ENCODE data around the gene GNB1L.

Gene GNB1L

DNA sequence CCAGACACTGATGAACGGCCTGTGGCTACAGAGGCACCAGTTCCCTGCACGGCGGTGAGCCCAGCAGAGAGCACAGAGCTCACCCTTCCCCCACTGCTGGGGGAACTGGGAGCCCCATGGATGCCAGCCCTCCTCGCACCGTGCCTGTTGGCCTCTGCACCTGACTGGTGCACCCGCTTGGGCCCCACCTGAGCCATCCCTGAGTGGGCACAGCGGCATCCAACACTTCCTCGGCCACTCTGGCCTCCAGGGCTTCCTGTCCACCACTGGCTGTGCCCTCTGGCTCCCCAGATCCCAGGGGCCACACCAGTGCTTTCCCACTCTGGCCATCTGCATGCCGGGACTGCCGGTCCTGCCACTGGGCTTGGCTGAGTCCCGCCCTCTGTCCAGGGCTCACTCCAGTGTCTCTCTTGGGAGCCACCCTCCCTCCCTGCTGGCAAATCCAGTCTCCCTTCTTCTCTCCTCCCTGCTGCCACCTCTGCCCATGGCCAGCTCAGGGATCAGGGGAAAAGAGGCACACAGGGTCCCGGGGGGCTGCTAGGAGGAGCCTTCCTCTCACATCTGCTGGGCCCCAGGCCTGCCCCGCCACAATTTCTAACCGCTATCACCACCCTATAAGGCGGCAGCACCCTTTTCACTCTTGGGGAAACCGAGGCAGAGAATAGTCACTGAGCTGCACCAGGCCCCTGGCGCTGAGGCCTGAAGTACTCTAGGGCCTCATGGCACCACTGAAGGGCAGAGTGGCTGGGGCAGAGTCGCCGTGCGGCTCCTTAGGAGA is 33.0 kb downstream of the GNB1L start:
- DNase-seq = no peak

DNA sequence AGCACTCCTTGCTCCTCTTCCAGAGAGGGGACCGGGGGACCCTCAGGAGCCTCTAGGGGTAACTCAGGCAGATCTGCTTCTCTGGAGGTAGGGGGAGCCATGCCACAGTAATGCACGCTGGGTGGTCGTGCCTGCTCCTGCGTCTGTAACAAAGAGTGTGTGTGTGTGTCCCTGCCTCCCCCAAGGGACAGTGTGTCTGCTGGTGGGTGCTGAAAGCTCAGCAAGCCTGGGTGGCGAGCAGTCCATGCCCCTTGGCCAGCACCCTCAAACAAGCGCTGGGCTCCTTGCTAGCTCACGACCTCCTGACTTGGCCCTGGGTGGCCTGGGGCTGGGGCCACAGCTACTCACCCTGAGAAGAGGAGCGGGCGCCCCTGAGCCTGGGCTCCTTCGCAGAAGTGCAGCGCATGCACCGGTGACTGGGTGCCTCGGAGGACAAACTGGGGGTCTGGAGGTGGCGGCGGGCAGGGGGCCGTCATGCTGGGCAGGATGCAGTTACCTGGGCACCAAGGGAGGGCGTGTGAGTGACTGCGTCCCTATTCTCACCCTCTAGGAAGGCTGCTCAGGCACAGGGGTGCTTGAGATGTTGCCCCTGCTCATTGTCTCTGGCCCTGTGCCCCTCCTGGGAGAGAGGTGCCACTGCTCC is 33.7 kb downstream of the GNB1L start:
- DNase-seq = no peak

DNA sequence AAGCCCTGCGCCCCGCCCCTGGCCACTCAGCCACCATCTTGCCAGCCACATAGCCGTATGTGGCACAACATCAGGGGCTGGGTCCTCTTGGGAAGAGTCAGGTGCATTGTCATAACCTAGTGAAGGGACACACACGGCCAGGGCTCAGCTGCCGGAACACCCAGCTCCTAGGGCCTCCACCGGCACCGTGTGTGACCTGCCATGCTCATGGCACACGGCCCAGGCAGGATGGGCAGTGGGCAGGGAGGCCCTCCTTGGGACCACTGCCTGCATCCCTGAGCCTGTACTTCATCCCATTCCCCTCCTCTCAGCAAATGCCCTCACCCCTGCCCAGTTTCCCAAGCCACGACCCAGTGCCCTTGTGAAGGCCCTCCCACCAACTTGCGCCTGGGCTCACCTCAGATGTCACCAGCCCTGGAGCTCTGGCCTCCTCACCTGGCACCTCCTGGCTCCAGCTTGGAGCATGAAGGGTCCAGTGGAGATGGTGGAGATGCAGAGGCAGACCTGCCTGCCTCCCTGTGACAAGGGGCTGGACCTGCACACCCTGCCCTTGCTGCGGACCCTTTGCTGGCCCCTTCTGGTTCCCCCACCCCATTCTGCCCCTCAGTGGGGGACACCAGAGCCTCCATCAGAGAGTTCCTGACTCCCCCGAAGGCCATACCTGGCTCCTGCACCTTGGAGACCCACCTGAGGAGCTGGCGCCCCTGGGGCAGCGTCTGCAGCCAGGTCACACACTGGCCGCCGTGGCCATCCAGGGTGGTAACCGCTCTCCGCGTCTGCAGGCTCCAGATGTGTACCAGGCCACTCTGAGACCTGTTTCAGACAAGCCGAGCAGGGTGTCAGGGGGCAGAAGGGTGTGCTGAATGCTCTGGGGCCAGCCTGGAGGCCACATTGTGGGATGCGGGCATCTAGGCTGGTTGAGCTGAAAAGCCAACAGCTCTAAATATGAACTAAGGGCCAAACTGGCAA is 34.5 kb downstream of the GNB1L start:
- DNase-seq = no peak

DNA sequence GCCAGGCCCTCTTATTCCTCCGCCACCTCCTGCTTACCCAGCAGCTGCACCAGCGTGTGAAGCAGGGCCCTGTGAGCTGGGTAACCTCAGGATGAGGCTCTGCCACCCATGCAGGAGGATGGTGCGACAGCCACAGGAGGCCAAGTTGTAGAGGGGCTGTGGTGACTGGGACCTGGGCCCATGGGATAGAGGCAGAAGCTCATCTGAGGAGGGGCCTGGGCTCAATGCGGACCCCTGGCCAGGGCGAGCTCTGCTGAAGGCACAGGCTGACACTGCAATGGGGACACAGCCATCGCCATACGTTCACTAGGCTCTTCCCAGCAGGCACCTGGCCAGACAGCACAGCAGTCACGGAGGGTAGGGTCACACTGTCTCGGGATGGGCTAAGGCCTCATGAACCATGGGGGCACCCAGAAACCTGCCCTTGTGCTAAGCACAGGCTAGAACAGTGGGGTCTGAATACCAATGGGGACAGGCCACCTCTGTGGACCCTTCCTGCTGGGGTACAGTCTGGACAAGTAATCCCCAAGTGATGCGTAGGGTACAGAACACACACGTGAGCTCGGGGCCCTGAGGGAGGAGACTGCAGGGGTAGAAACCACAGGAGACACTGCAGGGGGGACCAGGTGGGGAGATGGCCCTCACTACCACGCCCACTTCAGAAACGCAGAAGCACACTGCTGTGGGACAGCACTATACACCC is 35.3 kb downstream of the GNB1L start:
- no peak for DNase-seq

DNA sequence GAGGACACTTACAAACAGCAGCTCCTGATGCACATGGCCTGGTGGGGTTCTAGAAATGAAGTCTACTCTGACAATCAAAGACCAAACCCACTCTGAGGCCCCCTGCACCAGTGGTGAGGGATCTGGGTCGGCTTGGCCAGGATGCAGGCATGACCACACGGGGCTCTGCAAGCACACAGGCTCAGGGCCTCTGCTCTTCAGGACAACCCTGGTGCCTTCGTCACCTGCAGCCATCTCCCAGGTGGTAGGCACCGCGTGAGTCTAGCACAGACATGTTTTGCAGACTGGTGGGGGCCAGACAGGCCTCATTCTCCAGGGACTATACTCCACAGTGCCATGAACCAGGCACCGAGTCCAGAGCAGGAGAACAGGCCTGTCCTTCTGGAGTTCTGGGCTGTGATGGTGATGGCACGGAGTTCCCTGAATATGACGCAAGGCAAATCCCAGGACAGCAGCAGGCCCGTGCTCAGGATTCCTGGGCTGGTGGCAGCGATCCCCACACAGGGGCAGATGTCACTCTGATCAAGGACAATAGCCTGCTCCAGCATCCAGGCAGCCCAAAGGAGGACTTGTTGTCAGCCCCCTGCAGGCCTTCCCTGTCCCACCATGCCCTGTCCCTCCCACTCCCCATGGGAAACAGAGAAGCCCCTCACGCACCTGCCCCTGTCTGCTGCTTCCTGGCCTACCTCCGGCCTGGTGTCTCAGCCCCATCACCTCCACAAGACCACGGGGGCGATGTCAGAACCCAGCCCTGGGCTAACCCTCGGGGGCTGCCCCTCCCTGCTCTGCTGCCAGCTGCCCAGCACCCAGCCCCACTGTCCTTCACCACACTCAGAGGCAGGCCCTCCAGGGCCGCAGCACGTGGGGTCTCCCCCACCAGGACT is 36.1 kb downstream of the GNB1L start:
- DNase-seq = no peak

DNA sequence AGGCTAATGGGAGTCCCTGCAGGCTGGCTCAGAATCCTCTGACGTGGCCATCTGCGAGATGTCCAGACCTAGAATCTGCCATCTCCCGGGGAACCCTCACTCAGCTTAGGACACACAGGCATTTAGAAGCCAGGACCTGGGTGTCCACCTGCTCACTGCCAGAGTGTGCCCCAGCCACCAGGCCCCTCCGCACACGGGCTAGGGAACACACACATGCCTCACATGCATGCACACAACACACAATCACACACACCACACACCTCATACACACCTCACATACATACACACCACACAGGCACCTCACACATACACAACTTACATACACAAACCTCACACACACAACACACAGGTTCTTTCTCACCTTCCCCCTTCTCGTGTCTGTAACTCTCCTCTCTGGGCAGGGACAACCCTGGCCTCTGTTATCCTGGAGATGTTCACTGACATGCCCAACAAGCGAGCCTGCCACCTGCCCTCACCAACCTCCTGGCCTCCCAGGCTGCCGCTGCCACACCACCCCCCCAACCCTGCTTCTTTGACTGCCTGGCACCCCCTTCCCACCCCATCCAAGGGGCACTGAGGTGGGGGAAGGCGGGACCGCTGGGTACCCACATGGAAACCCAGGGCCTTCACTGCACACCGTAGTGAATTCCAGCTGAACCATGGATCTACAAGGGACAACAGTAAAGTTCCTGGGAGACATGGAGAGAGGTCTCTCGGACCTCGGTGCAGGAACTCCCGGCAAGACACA is 38.1 kb downstream of the GNB1L start:
- DNase-seq = no peak

DNA sequence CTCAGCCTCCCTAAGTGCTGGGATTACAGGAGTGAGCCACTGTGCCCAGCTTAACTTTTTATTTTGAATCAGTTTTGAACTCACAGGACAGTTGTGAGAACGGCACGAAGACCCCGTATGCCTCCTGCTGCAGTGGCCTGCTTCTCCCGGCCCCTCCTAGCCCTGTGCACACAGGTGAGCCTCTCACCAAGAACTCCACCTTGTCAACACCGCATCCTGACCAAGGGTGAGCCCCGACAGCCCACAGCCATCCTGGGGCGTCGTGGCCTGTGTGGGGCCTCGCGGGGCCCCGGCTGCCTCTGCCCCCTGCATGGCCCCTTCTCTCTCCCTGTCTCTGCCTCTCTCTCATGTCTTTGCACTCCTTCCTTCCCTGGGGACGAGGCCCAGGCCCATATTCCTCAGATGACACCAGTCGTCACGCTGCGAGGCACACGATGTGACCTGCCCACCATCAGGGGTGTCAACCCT is 38.8 kb downstream of the GNB1L start:
- DNase-seq = no peak

DNA sequence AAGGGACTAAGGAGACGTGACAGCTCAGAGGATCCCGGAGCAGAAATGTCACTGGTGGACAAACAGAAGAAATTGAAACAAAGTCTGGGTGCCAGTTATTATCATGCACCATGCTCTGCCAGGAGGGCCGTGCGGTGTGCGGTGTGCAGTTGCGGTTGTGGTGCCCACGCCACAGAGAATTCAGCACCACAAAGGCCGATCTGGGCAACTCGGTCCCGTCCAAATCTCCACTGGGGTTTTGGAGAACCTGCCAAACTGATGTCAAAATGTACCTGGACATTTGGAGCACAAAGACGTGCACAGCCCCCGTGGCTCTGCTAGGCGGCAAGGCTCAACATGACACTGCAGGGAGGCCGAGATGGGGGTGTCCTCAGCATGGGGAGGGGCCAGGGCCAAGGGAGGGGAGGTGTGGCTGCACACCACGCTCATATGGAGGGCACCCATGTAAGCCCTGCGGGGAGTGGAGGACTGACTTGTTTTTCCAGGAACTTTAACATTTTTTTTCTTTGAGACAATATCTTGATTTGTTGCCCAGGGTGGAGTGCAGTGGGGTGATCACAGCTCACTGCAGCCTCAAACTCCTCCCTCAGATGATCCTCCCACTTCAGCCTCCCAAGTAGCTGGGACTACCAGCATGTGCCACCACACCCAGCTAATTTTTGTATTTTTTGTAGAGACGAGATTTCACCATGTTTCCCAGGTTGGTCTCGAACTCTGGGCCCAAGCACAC is 39.4 kb downstream of the GNB1L start:
- no peak for DNase-seq

DNA sequence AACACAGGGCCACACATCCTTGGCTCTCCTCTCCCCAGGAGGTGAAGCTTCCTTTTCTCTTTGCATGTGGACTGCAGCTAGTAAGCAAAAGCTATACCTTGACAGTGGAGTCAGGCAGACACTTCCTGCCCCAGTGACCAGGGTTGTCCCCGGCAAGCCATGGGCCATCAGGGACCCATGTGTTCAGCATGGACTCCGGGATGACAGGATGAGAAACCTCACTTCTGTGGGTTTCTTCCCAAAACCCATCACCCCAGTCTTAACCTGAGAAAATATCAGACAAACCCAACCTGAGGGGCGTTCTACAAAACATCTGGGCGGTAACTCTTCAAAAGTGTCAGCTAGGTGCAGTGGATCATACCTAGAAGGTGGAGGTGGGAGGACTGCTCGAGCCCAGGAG is 40.2 kb downstream of the GNB1L start:
- no peak for DNase-seq

DNA sequence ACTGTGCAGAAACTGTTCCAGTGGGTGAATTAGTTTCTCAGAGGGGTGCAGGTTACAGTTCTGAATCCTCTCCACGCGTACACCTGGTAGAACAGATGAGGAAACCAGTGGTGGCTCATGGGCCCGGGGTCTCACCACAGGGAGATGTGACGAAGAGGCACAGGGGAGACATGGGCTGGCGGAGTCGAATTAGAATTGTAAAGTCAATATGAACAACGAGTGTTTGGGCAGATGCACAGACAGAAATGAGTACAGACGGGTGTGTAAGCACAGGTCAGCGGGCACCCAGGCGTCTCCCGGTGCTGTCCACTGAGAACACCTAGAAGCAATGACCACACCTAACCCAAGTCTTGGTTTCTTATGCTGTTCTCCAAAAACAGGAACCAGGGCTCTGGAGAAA is 41.8 kb downstream of the GNB1L start:
- DNase-seq = no peak

DNA sequence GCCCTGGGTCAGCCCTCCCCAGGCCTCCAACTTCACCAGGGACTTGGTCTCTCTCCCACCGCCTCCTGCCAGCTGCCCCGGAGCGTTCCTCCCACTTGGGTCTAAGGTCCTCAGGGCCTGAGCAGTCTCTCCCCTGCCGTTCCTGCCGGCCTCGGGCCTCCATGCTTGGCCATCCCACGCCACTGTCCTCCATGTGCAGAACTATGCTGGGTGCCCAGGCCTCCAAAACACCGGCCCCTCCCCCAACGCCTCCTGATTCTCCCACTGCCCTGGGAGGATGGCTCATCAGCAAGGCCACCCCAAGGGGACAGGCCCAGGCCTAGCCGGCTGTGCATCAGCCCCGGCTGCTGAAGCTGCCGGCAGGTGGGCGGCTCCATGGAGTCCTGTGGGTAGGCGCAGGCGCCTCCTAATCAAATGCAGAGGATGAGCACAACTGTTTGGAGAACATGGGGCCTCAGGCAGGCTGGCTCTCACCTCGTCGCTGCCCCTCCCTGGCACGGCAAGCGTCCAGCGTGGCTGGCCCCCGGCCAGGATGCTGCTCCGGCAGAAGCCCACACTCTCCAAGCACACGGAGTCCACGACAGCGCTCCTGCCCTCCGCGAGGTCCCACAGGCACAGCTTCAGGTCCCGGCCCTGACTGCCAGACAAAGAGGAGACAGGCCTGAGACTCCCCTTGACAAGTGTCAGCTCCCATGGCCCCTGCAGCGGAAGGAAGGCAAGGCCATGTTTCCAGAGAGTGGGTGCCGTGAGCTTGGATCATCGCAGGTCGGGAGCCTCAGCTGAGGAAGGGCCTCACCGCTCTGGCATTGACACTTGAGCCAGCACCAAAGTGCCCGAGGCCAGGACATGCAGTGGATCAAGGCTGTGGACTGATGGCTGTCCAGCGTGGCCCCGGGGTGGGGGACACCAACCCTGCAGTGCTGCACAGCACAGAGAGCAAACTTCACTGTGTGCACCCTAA is 42.6 kb downstream of the GNB1L start:
- no peak for DNase-seq

DNA sequence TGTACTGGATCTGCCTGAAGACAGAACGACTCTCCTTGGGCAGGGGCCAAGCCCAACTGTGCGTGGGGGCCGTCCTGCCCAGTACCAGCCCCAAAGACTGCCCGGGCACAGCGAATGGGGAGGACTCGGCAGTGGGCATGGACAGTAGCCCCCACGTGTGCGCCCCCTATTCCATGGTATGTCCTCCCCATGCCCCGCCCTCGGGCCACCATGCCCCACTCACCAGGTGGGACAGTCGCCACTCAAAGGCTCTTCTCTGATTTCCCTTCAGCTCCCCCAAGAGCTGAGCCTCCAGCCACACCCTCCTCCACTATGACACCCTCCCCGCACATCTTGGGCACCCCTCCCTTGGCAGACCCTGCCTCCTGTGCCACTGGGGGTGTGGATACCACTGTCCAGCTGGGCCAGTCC is 43.5 kb downstream of the GNB1L start:
- no peak for DNase-seq

DNA sequence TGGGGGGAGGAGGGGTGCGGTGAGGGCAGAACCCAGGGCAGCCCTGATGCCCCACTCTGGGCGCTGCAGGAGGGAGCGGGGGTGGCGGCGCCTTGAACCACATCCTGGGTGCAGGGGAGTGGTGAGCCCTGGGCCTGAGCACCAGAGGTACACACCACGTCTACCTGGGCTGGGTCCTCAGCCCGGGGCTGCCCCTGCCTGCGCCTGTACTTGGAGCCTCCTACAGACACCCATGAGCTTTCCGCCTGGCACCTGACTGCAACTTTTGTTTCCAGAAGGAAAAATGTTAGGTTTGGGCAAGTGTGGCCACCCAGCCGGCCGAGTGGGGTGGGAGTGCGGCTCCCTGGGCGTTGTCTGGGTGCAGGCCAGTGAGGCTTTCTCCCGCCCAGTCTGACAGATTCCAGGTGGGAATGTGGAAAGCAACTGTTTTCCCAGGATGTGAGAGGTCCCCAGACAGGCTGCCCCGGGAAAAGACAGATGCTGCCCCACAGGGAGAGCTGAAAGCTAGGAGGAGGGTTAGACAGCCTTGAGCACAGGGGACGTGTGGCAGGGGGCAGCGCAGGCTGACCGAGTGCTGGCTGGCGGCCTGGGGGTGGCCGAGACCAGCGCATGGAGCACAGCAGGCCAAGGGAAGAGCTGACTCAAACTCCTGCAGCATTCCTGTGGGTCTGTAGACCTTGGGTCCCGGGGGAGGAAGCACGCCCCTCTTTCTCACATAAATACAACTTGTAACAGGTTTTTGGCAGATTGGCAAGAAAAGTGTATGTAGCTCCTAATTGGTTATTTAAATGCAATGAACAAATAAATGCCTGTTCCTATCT is 44.1 kb downstream of the GNB1L start:
- DNase-seq = no peak

DNA sequence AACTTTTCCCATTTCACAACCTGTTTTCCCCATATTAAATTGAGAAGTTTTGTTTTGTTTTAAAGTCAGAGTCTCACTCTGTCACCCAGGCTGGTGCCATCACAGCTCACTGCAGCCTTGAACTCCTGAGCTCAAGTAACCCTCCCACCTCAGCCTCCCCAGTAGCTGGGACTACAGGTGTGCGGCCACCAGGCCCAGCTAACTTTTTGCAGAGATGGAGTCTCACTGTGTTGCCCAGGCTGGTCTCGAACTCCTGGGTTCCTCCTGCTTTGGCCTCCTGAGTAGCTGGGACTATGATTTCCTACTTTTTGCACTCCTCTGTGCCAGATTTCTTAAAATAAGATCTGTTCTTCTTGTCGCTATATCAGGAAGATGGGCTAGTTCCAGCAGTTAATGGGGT is 44.9 kb downstream of the GNB1L start:
- DNase-seq = no peak

DNA sequence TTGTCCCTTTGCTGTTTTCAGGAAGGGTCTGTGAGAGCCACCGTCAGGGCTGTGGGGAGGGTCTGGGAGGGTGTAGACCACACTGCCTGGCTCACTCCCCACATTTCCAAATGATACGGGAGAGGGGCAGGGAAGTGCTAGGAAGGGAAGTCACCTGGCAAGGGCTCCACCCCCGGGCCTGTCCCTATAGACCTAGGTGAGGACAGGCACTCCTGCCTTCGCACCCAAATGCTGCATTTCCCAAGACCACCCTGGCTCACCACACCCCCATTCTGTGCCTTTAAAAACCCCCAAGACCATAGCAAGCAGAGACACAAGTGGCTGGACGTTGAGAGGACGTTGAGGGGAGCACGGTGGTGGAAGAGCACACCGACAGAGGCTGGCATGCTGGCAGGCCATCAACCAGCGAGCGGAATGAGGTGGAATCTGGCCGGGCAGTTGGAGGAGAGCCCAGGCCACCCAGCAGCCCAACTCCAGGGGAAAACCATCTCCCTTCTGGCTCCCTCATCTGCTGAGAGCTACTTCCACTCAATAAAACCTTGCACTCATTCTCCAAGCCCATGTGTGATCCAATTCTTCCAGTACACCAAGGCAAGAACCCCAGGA is 45.7 kb downstream of the GNB1L start:
- no peak for DNase-seq

DNA sequence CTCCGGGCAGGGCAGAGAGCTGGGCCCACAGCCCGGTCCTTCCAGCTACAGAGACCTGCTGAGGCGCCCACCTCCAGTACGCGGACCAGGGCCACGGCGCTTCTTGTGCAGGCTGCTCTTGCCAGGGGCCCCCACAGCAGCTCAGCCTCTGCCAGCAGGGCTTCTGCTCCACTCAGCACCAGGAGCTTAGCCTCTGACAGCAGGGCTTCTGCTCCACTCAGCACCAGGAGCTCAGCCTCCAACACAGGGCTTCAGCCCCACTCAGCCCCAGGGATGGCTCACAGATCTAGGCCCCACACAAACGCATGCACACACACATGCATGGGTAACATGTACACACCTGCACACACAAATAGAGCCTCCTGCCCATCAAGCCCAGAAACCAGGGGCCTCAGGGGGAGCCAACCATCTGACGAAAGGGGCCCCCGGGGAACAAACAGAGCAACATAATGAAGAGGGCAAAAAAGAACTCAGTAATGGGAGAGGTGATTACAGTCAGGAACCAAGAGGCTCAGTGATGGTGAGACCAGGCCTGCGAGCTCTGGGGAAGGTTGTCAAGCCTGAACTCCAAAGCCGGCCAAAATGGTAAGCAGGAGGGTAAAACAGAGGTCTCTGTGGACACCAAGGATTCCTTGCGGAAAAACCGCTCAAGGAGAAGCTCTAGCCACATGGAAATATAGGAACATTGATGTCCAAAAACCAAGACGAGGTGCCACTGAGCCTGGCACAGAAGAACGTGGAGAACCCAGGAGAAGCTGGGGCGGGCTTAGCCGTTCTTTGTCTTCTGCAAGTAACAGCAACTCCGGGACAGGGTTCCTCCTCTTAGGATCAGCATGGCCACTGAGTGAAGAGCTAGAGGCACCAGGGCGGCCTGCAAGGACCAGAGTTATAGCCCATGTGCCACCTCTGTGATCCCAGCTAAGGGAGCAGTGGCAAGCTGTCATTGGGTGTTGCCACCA is 46.5 kb downstream of the GNB1L start:
- DNase-seq = no peak

Measured in SIG-M5 (cell line).